Hepatocyte (in vitro differentiated cells): ENCODE data around the gene MITF.

Experiments
- EZH2 ChIP-seq: fragments of 200-600 bp; sonication (generic); IDR thresholded peaks from 2 replicates; pipeline ENCODE4 v1.6.1; 2016; ENCODE audit warnings: antibody characterized with exemption, mild to moderate bottlenecking, borderline replicate concordance
- TF ChIP-seq, protein P1 (sequence below): fragments of 200-600 bp; sonication (generic); IDR thresholded peaks from 2 replicates; pipeline ENCODE4 v1.5.1; 2016; ENCODE audit warnings: antibody characterized with exemption, mild to moderate bottlenecking; ENCODE audit not compliant: poor library complexity

GRCh38 chr3:69856965-69857705 is 117.9 kb downstream of the MITF start:
- TF ChIP-seq, protein P1, sequence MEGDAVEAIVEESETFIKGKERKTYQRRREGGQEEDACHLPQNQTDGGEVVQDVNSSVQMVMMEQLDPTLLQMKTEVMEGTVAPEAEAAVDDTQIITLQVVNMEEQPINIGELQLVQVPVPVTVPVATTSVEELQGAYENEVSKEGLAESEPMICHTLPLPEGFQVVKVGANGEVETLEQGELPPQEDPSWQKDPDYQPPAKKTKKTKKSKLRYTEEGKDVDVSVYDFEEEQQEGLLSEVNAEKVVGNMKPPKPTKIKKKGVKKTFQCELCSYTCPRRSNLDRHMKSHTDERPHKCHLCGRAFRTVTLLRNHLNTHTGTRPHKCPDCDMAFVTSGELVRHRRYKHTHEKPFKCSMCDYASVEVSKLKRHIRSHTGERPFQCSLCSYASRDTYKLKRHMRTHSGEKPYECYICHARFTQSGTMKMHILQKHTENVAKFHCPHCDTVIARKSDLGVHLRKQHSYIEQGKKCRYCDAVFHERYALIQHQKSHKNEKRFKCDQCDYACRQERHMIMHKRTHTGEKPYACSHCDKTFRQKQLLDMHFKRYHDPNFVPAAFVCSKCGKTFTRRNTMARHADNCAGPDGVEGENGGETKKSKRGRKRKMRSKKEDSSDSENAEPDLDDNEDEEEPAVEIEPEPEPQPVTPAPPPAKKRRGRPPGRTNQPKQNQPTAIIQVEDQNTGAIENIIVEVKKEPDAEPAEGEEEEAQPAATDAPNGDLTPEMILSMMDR: no peak
- TF ChIP-seq EZH2: no peak
